Esophagus muscularis mucosa (tissue), 4 donors: ENCODE results near the gene ALAS2. TPM values are rescaled to one million over a fixed set of nuclear protein-coding genes. Genes with fewer than 3 reads are reported as not detected.
"Not testable (repeated sequence)": the region's sequence is repeated elsewhere in the genome, so short reads cannot be mapped to it uniquely, and the experiment has no call there.

ENCODE experiments used
- DNase-seq: peaks from one replicate; pipeline ENCODE4 v3.0.0-alpha.2; 2017; ENCODE audit errors: extremely low spot score
- H3K27ac ChIP-seq, 4 donors: fragments of 200-600 bp; sonication (generic); replicated peaks in 1 of 4; 1 replicate in 3 of 4; 2 replicates in 1 of 4; pipeline ENCODE4 v1.5.1; 2016 to 2019; ENCODE audit warnings: mild to moderate bottlenecking in 1 of 4
- H3K27me3 ChIP-seq, 4 donors: fragments of 200-600 bp; sonication (generic); one replicate each; pipeline versions ENCODE4 v1.5.1 to v1.6.0; 2016 to 2019
- H3K36me3 ChIP-seq, 4 donors: fragments of 200-600 bp; sonication (generic); one replicate each; pipeline ENCODE4 v1.5.1; 2016 to 2019
- H3K4me1 ChIP-seq, 4 donors: fragments of 200-600 bp; sonication (generic); one replicate each; pipeline ENCODE4 v1.5.1; 2016 to 2019
- H3K4me3 ChIP-seq, 4 donors: fragments of 200-600 bp; sonication (generic); 1 replicate in 2 of 4; 2 replicates in 2 of 4; pipeline ENCODE4 v1.5.1; 2016 to 2019; ENCODE audit warnings: mild to moderate bottlenecking in 4 of 4, moderate library complexity in 1 of 4
- H3K9me3 ChIP-seq, 4 donors: fragments of 200-600 bp; sonication (generic); 1 replicate in 3 of 4; 2 replicates in 1 of 4; pipeline ENCODE4 v1.5.1; 2016 to 2019
- EP300 ChIP-seq: sonication (generic); formaldehyde crosslinking; IDR thresholded peaks from one replicate; pipeline ENCODE4 v1.6.1; 2017; ENCODE audit warnings: antibody characterized with exemption
- POLR2A ChIP-seq: fragments of 450-650 bp; IDR thresholded peaks from one replicate; pipeline ENCODE4 v1.6.1; 2017; ENCODE audit warnings: antibody characterized with exemption, moderate library complexity, mild to moderate bottlenecking, low read depth
- POLR2AphosphoS5 ChIP-seq, 2 donors: sonication (generic); formaldehyde crosslinking; IDR thresholded peaks; one replicate each; pipeline ENCODE4 v1.6.1; 2017; ENCODE audit warnings: antibody characterized with exemption in 2 of 2
- WGBS: methylation state at CpG from one replicate; pipeline ENCODE4 v1.1.5; 2018; 5-methylcytosine and 5-hydroxymethylcytosine counted together
- intact Hi-C: fragments of 100-400 bp; cut with DNase I; formaldehyde crosslinking; loops from one replicate; pipeline ENCODE4 v1.15.1; 2023
- total RNA-seq, 4 donors: library from RNA; depleted of rRNA; stranded (reverse); fragments of >200 nt; gene quantifications; one replicate each; pipeline versions ENCODE4 v1.1.0 to v1.2.1, GENCODE V29; 2016
- TF ChIP-seq, protein P1 (sequence below), 3 experiments: fragments of 200-600 bp in 2 of 3; fragments of 450-650 bp in 1 of 3; sonication (generic) in 2 of 3; IDR thresholded peaks; one replicate each; pipeline ENCODE4 v1.5.1; 2017 to 2019; ENCODE audit warnings: antibody characterized with exemption in 3 of 3, mild to moderate bottlenecking in 2 of 3, moderate library complexity in 1 of 3

ALAS2 gene
- total RNA-seq, 4 donors from 2014 or later = 1.9 to 30.6 (median 3.5) TPM; not detected in 1

- Histone ChIP-seq H3K4me3 (no peak overlapping the region), H3K36me3 (no peaks in the 10 kb centered on the region), H3K9me3 (no peaks in the 10 kb centered on the region), H3K27me3 (no peaks in the 10 kb centered on the region), H3K27ac (no peak overlapping the region), H3K4me1 (no peaks in the 10 kb centered on the region)
- no peak for DNase-seq
- TF ChIP-seq, protein P1, sequence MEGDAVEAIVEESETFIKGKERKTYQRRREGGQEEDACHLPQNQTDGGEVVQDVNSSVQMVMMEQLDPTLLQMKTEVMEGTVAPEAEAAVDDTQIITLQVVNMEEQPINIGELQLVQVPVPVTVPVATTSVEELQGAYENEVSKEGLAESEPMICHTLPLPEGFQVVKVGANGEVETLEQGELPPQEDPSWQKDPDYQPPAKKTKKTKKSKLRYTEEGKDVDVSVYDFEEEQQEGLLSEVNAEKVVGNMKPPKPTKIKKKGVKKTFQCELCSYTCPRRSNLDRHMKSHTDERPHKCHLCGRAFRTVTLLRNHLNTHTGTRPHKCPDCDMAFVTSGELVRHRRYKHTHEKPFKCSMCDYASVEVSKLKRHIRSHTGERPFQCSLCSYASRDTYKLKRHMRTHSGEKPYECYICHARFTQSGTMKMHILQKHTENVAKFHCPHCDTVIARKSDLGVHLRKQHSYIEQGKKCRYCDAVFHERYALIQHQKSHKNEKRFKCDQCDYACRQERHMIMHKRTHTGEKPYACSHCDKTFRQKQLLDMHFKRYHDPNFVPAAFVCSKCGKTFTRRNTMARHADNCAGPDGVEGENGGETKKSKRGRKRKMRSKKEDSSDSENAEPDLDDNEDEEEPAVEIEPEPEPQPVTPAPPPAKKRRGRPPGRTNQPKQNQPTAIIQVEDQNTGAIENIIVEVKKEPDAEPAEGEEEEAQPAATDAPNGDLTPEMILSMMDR (IDR thresholded peaks at IDR 0.05) = no peak
- TF ChIP-seq POLR2A (no peak), EP300 (no peak), POLR2AphosphoS5 (IDR thresholded peaks at IDR 0.05) (no peak)
- 86% methylated on average over 2 of the region's 2 CpGs for WGBS
- intact Hi-C loops = no loop called here
These were observed 39.1 kb downstream of the ALAS2 start for GRCh38 chrX:54991706-54992105.

GRCh38 chrX:54983306-54983705, 47.5 kb downstream of the ALAS2 start:
- H3K36me3 ChIP-seq, H3K27ac ChIP-seq, H3K9me3 ChIP-seq, H3K4me1 ChIP-seq, DNase-seq, H3K4me3 ChIP-seq, intact Hi-C loops, H3K27me3 ChIP-seq: not testable (repeated sequence)
- 88% methylated on average over 2 of the region's 2 CpGs for WGBS

DNA sequence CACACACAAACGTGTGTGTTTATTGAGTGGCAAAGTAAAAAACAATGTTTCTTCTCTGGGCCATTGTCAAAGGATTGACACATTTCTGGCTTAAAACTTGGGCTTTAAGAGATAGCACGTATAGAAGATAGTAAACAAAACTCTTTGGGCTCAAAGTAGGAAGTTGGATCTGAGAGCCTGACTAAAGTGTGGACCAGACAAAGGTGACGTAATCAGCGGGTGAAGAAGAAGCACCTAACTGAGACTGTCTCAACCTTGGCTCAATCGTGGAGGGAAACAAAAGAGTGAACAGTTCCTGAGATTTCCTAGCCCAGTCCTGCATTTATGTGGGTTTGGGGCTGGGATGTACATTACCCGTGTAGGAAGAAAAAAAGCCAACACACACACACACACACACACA, 50.4 kb downstream of the ALAS2 start:
- H3K36me3 ChIP-seq = no peaks in the 10 kb centered on the region
- H3K9me3 ChIP-seq = peaks cover 0 to 7% (median 0%) of the 10 kb centered on the region in 4 donors
- no peak for DNase-seq
- H3K4me1 ChIP-seq = no peaks in the 10 kb centered on the region
- no peak overlapping the region for H3K27ac ChIP-seq
- intact Hi-C loops = no loop called here
- no peak for TF ChIP-seq POLR2A
- TF ChIP-seq, protein P1 (IDR thresholded peaks at IDR 0.05) = no peak
- no peaks in the 10 kb centered on the region for H3K27me3 ChIP-seq
- no peak overlapping the region for H3K4me3 ChIP-seq
- WGBS = 70% methylated on average over 6 of the region's 6 CpGs

DNA sequence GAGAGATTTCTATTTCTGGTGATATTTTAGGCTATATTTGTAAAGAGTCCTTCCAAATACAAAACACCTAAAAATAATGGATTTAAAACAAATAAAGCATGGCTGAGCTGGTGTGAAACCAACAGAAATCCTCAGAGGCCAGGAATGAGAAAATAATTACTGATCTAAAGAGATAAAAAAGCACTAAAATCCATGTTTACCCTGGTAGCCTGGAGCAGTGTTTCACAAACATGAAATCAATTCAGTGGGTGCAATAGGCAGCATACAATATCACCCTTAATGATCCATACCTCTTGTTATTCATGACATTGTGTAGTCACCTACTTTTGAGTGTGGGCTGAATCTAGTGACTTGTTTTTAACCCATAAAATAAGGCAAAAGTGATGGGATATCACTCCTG, 51.3 kb downstream of the ALAS2 start:
- Histone ChIP-seq H3K9me3 (peaks cover 0 to 7% (median 0%) of the 10 kb centered on the region in 4 donors), H3K27ac (no peak overlapping the region), H3K27me3 (peaks cover 0 to 4% (median 0%) of the 10 kb centered on the region in 4 donors), H3K4me1 (no peaks in the 10 kb centered on the region), H3K36me3 (no peaks in the 10 kb centered on the region), H3K4me3 (no peak overlapping the region)
- TF ChIP-seq EP300 (no peak), POLR2AphosphoS5 (IDR thresholded peaks at IDR 0.05) (no peak), POLR2A (no peak)
- TF ChIP-seq, protein P1 (IDR thresholded peaks at IDR 0.05) = no peak
- intact Hi-C loops = no loop called here
- DNase-seq = no peak

- Histone ChIP-seq H3K4me3 (no peak overlapping the region), H3K27ac (no peak overlapping the region), H3K4me1 (no peaks in the 10 kb centered on the region), H3K9me3 (peaks cover 0 to 1% (median 0%) of the 10 kb centered on the region in 4 donors), H3K27me3 (peaks cover 0 to 4% (median 0%) of the 10 kb centered on the region in 4 donors), H3K36me3 (no peaks in the 10 kb centered on the region)
- TF ChIP-seq EP300 (no peak), POLR2A (no peak), POLR2AphosphoS5 (IDR thresholded peaks at IDR 0.05) (no peak)
- TF ChIP-seq, protein P1 (IDR thresholded peaks at IDR 0.05) = no peak
- intact Hi-C loops = no loop called here
- no peak for DNase-seq
These were observed 52.3 kb downstream of the ALAS2 start for GRCh38 chrX:54978448-54978847.
